Esophagus squamous epithelium (tissue), 4 donors: ENCODE measurements around the gene ANKRD22.

ENCODE experiments used
- POLR2A ChIP-seq, 4 donors: fragments of 450-650 bp; IDR thresholded peaks; one replicate each; pipeline ENCODE4 v1.6.1; 2017; ENCODE audit warnings: antibody characterized with exemption in 4 of 4, mild to moderate bottlenecking in 4 of 4, moderate library complexity in 3 of 4
- TF ChIP-seq, protein P1 (sequence below), 6 experiments: fragments of 450-650 bp in 4 of 6; fragments of 200-600 bp in 2 of 6; sonication (generic) in 2 of 6; IDR thresholded peaks; one replicate each; pipeline ENCODE4 v1.5.1; 2016 to 2019; ENCODE audit warnings: antibody characterized with exemption in 6 of 6, mild to moderate bottlenecking in 4 of 6, moderate library complexity in 4 of 6

GRCh38 chr10:88802523-88803285, 48.9 kb downstream of the ANKRD22 start, which contains the start of gene LIPM:
- TF ChIP-seq POLR2A (IDR thresholded peaks at IDR 0.05): no peak
- TF ChIP-seq, protein P1, sequence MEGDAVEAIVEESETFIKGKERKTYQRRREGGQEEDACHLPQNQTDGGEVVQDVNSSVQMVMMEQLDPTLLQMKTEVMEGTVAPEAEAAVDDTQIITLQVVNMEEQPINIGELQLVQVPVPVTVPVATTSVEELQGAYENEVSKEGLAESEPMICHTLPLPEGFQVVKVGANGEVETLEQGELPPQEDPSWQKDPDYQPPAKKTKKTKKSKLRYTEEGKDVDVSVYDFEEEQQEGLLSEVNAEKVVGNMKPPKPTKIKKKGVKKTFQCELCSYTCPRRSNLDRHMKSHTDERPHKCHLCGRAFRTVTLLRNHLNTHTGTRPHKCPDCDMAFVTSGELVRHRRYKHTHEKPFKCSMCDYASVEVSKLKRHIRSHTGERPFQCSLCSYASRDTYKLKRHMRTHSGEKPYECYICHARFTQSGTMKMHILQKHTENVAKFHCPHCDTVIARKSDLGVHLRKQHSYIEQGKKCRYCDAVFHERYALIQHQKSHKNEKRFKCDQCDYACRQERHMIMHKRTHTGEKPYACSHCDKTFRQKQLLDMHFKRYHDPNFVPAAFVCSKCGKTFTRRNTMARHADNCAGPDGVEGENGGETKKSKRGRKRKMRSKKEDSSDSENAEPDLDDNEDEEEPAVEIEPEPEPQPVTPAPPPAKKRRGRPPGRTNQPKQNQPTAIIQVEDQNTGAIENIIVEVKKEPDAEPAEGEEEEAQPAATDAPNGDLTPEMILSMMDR (IDR thresholded peaks at IDR 0.05): no peak
